ENCODE data around the gene IL34. TPM values are rescaled to one million over a fixed set of nuclear protein-coding genes. Genes with fewer than 3 reads are reported as not detected.

Gene IL34
- total RNA-seq, 2 experiments from 2014 or later = 0.22 TPM; not detected in 1

GRCh38 chr16:70694088-70694867 lies 47.9 kb downstream of the IL34 start:
- peaks cover 34% of the 10 kb centered on the region for H3K4me1 Mint-ChIP-seq
- no peak overlapping the region for H3K4me3 Mint-ChIP-seq
- no peaks in the 10 kb centered on the region for H3K9me3 Mint-ChIP-seq
- no peaks in the 10 kb centered on the region for H3K27me3 Mint-ChIP-seq
- DNase-seq = no peak
- H3K27ac Mint-ChIP-seq = no peak overlapping the region
- H3K36me3 Mint-ChIP-seq = peaks cover 1% of the 10 kb centered on the region

GRCh38 chr16:70694868-70695218 lies 48.5 kb downstream of the IL34 start:
- no peaks in the 10 kb centered on the region for H3K9me3 Mint-ChIP-seq

GRCh38 chr16:70695331-70696070 lies 49.1 kb downstream of the IL34 start:
- Mint-ChIP-seq H3K4me3 (no peak overlapping the region), H3K36me3 (peaks cover 1% of the 10 kb centered on the region), H3K27me3 (no peaks in the 10 kb centered on the region), H3K4me1 (peaks cover 34% of the 10 kb centered on the region), H3K9me3 (no peaks in the 10 kb centered on the region), H3K27ac (peak overlapping the region; percentile 7)
- DNase-seq = no peak

More at GRCh38 chr16:70694868-70695218, 48.5 kb downstream of the IL34 start:
- Mint-ChIP-seq H3K27ac (no peak overlapping the region), H3K36me3 (peaks cover 1% of the 10 kb centered on the region), H3K27me3 (no peaks in the 10 kb centered on the region), H3K4me3 (no peak overlapping the region), H3K4me1 (peaks cover 34% of the 10 kb centered on the region)
- no peak for DNase-seq

- no peak for DNase-seq
- peaks cover 1% of the 10 kb centered on the region for H3K36me3 Mint-ChIP-seq
- no peaks in the 10 kb centered on the region for H3K9me3 Mint-ChIP-seq
- H3K27ac Mint-ChIP-seq = peak overlapping the region; percentile 84
- H3K27me3 Mint-ChIP-seq = no peaks in the 10 kb centered on the region
- no peak overlapping the region for H3K4me3 Mint-ChIP-seq
- H3K4me1 Mint-ChIP-seq = peaks cover 34% of the 10 kb centered on the region
Observed at GRCh38 chr16:70696355-70696754, 50.0 kb downstream of the IL34 start.

GRCh38 chr16:70696952-70697593 lies 50.7 kb downstream of the IL34 start:
- peak overlapping the region; percentile 60 for H3K4me3 Mint-ChIP-seq

DNA sequence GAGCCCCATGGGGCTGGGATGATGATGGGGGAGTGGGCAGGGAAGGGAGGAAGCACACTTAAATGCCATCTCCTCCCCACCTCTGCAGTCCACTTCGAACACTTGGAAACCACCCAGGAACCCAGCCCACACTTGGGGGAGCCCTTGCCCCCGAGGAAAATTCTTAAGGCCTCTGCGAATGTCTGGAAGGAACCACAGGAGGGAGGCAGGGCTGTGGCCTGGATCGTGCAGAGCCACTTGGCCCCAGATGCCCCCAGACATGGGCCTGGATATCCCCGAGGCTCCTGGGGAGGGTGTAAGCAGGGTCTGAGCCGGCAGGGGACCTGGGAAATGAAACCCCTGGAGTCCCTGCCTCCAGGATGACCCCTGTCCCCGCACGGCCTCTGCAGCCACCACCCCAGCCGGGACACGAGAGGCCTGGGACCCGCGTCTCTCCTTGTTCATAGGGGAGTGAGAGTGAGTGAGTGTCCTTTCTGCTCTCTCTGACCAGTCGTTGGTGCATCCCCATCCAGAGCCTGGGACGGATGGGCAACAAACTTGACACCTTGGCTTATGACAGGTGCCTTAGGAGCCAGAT lies 51.3 kb downstream of the IL34 start:
- Mint-ChIP-seq H3K4me3 (no peak overlapping the region), H3K9me3 (no peaks in the 10 kb centered on the region), H3K27ac (peak overlapping the region; percentile 47), H3K4me1 (peaks cover 34% of the 10 kb centered on the region), H3K36me3 (peaks cover 1% of the 10 kb centered on the region), H3K27me3 (no peaks in the 10 kb centered on the region)
- no peak for DNase-seq

More at GRCh38 chr16:70696952-70697593, 50.7 kb downstream of the IL34 start:
- DNase-seq = peak; percentile 61
- peaks cover 34% of the 10 kb centered on the region for H3K4me1 Mint-ChIP-seq
- no peaks in the 10 kb centered on the region for H3K27me3 Mint-ChIP-seq
- H3K9me3 Mint-ChIP-seq = no peaks in the 10 kb centered on the region
- H3K36me3 Mint-ChIP-seq = peaks cover 1% of the 10 kb centered on the region
- peak overlapping the region; percentile 84 for H3K27ac Mint-ChIP-seq

- Mint-ChIP-seq H3K4me1 (peaks cover 31% of the 10 kb centered on the region), H3K27me3 (no peaks in the 10 kb centered on the region), H3K36me3 (peaks cover 1% of the 10 kb centered on the region), H3K9me3 (no peaks in the 10 kb centered on the region), H3K27ac (no peak overlapping the region), H3K4me3 (no peak overlapping the region)
- no peak for DNase-seq
Observed at GRCh38 chr16:70698901-70699300, 52.5 kb downstream of the IL34 start.

- peaks cover 31% of the 10 kb centered on the region for H3K4me1 Mint-ChIP-seq
- H3K27ac Mint-ChIP-seq = no peak overlapping the region
- no peak for DNase-seq
- H3K9me3 Mint-ChIP-seq = no peaks in the 10 kb centered on the region
- H3K27me3 Mint-ChIP-seq = no peaks in the 10 kb centered on the region
- H3K4me3 Mint-ChIP-seq = no peak overlapping the region
- peaks cover 1% of the 10 kb centered on the region for H3K36me3 Mint-ChIP-seq
Observed at GRCh38 chr16:70699696-70700095, 53.3 kb downstream of the IL34 start.

DNA sequence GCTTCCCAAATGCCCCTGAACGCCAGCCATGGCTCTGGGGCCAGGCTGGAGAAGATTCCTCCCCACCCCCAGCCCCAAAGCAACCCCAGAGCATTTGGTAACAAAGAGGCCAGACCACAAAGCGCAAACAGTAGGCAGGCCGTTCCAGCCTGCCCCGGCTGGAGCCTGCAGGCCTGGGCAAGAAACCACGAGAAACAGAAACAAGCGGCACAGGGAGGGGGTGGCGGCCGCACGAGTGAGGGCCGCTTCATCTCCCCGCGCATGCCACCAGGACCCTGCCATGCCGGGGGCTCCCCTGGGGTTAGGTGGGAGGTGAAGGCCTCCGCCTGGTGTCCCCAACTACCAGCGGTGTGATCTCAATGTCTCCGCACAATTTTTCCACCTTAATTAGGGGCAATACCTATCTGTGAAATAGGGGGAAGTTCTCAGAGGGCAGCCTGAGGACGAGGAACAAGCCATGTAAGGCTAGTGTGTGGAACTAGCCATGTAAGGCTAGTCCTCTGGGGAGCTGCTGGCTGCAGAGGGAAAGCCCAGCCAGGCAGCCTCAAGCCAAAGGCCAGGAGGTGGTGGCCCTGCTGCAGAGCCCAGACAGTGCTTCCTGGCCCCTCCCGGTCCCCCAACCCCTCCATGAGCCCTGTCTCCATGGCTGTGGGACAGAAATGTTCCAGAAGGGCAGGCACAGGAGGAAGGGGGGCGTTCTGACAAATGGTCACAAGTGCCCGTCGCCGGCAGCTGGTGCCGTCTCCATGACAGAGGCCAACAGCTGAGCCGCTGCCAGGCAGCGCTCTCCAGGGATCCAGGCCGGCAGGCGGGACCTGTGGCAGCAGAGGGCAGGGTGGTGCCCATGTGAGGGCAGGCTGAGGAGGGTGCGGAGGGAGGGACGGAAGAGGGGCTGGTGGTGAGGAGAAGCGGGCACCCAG lies 54.0 kb downstream of the IL34 start:
- no peak overlapping the region for H3K4me3 Mint-ChIP-seq
- H3K27ac Mint-ChIP-seq = no peak overlapping the region
- H3K36me3 Mint-ChIP-seq = peaks cover 1% of the 10 kb centered on the region
- peaks cover 30% of the 10 kb centered on the region for H3K4me1 Mint-ChIP-seq
- no peak for DNase-seq
- no peaks in the 10 kb centered on the region for H3K27me3 Mint-ChIP-seq
- H3K9me3 Mint-ChIP-seq = no peaks in the 10 kb centered on the region

GRCh38 chr16:70701036-70701435 lies 54.7 kb downstream of the IL34 start:
- H3K4me1 Mint-ChIP-seq = peaks cover 23% of the 10 kb centered on the region
- no peaks in the 10 kb centered on the region for H3K27me3 Mint-ChIP-seq
- no peak overlapping the region for H3K4me3 Mint-ChIP-seq
- DNase-seq = no peak
- no peaks in the 10 kb centered on the region for H3K9me3 Mint-ChIP-seq
- peak overlapping the region; percentile 16 for H3K27ac Mint-ChIP-seq
- H3K36me3 Mint-ChIP-seq = peaks cover 1% of the 10 kb centered on the region

GRCh38 chr16:70701596-70701995 lies 55.2 kb downstream of the IL34 start:
- H3K9me3 Mint-ChIP-seq = no peaks in the 10 kb centered on the region
- H3K4me1 Mint-ChIP-seq = peaks cover 17% of the 10 kb centered on the region
- H3K4me3 Mint-ChIP-seq = no peak overlapping the region
- H3K27me3 Mint-ChIP-seq = no peaks in the 10 kb centered on the region
- H3K36me3 Mint-ChIP-seq = peaks cover 1% of the 10 kb centered on the region
- DNase-seq = no peak
- H3K27ac Mint-ChIP-seq = no peak overlapping the region

- no peak overlapping the region for H3K4me3 Mint-ChIP-seq
- no peak for DNase-seq
- peaks cover 13% of the 10 kb centered on the region for H3K4me1 Mint-ChIP-seq
- no peaks in the 10 kb centered on the region for H3K27me3 Mint-ChIP-seq
- H3K27ac Mint-ChIP-seq = no peak overlapping the region
- peaks cover 1% of the 10 kb centered on the region for H3K36me3 Mint-ChIP-seq
- H3K9me3 Mint-ChIP-seq = no peaks in the 10 kb centered on the region
Observed at GRCh38 chr16:70701998-70702397, 55.6 kb downstream of the IL34 start.

DNA sequence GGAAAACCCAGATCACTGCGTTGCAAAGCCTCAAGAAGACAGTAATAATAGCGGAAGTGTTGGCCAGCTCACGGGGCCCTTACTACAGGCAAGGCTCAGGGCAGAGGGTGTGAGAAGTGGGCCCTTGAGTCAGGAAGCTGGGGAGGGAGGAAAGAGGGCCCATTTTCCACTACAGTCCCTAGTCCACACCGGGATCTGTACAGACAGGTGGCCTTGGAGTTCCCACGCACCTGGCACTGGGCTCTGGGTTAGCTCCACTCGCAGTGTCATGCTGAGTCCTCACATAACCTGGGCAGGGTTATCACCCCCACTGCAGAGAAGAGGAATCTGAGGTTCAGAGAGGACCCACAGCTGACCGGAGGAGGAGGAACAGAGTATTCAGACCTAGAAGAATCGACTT lies 56.3 kb downstream of the IL34 start:
- no peaks in the 10 kb centered on the region for H3K9me3 Mint-ChIP-seq
- peaks cover 8% of the 10 kb centered on the region for H3K4me1 Mint-ChIP-seq
- peaks cover 1% of the 10 kb centered on the region for H3K36me3 Mint-ChIP-seq
- no peak for DNase-seq
- no peaks in the 10 kb centered on the region for H3K27me3 Mint-ChIP-seq
- H3K4me3 Mint-ChIP-seq = no peak overlapping the region
- H3K27ac Mint-ChIP-seq = no peak overlapping the region
